ENCODE data around the gene TSGA10IP.
"Not testable (repeated sequence)": the region's sequence is repeated elsewhere in the genome, so short reads cannot be mapped to it uniquely, and the experiment has no call there.

The TSGA10IP gene

DNA sequence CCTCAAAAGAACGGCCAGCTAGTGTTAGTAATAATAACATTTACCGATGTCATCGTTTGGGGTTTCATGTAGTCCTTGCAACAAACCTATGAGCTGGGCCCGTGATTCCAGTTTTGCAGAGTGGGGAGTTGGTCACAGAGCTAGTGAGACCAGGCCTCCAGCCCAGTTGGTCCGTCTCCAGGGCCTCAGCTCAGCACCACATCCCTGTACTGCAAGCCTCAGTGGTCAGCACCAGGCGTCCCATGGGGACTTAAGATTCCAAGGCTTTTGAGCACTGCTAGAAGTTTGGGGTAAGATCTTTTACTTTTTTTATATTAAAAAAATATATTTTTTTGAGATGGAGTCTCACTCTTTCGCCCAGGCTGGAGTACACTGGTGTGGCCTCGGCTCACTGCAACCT, 1.1 kb upstream of the TSGA10IP start:
- TF ChIP-seq PAX5 (IDR thresholded peaks at IDR 0.05; ENCODE audit: insufficient read depth, low read length, severe bottlenecking) (no peak), POU2F2 (IDR thresholded peaks at IDR 0.05; ENCODE audit: low read depth, low read length) (no peak), POLR2AphosphoS5 (IDR thresholded peaks at IDR 0.05; ENCODE audit: low read depth, low read length) (no peak)
- FAIRE-seq, result no peak
- DNase-seq (ENCODE audit: insufficient read length, low spot score), result no peak

DNA sequence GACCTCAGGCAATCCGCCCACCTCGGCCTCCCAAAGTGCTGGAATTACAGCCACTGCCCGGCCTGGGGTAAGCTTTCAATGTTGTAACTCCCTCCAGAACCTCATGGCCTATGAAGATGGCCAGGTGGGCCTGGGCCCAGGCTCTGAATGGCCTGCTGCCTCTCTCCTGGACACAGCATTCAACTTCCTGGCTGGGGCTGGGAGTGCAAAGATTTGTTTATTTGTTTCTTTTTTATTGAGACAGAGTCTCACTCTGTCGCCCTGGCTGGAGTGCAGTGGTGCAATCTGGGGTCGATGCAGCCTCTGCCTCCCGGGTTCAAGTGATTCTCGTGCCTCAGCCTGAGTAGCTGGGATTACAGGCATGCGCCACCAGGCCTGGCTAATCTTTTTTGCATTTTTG, 513 bp upstream of the TSGA10IP start:
- DNase-seq (ENCODE audit: insufficient read length, low spot score) (no peak), FAIRE-seq (no peak)
- TF ChIP-seq POLR2A (IDR thresholded peaks at IDR 0.05; ENCODE audit: low read depth, low read length) (no peak), POU2F2 (IDR thresholded peaks at IDR 0.05; ENCODE audit: low read depth, low read length) (no peak)

GRCh38 chr11:65945941-65946558, 770 bp downstream of the TSGA10IP start:
- TF ChIP-seq POLR2A (IDR thresholded peaks at IDR 0.05; ENCODE audit: low read depth, low read length), result no peak
- DNase-seq (ENCODE audit: insufficient read length, low spot score) (no peak), FAIRE-seq (no peak)

GRCh38 chr11:65946655-65947054, 1.4 kb downstream of the TSGA10IP start:
- no peak for FAIRE-seq
- DNase-seq (ENCODE audit: insufficient read length, low spot score), result no peak
- no peak for TF ChIP-seq POU2F2 (IDR thresholded peaks at IDR 0.05; ENCODE audit: low read depth, low read length)
- TF ChIP-seq POLR2AphosphoS5 (IDR thresholded peaks at IDR 0.05; ENCODE audit: low read depth, low read length), result no peak
- TF ChIP-seq POLR2A (IDR thresholded peaks at IDR 0.05; ENCODE audit: low read depth, low read length), result no peak
- TF ChIP-seq PAX5 (IDR thresholded peaks at IDR 0.05; ENCODE audit: insufficient read depth, low read length, severe bottlenecking), result no peak
- no peak for TF ChIP-seq SPI1 (IDR thresholded peaks at IDR 0.05; ENCODE audit: low read depth, low read length)
- no peak for TF ChIP-seq TAF1 (IDR thresholded peaks at IDR 0.05; ENCODE audit: low read depth, low read length)

GRCh38 chr11:65947133-65947532, 1.9 kb downstream of the TSGA10IP start:
- DNase-seq (ENCODE audit: insufficient read length, low spot score), result no peak
- no peak for TF ChIP-seq TAF1 (IDR thresholded peaks at IDR 0.05; ENCODE audit: low read depth, low read length)
- no peak for TF ChIP-seq SPI1 (IDR thresholded peaks at IDR 0.05; ENCODE audit: low read depth, low read length)
- TF ChIP-seq POU2F2 (IDR thresholded peaks at IDR 0.05; ENCODE audit: low read depth, low read length), result no peak
- TF ChIP-seq POLR2A (IDR thresholded peaks at IDR 0.05; ENCODE audit: low read depth, low read length), result no peak
- TF ChIP-seq POLR2AphosphoS5 (IDR thresholded peaks at IDR 0.05; ENCODE audit: low read depth, low read length), result no peak
- no peak for TF ChIP-seq PAX5 (IDR thresholded peaks at IDR 0.05; ENCODE audit: insufficient read depth, low read length, severe bottlenecking)
- FAIRE-seq, result no peak

GRCh38 chr11:65947603-65948125, 2.4 kb downstream of the TSGA10IP start:
- DNase-seq (ENCODE audit: insufficient read length, low spot score) (no peak), FAIRE-seq (no peak)
- no peak for TF ChIP-seq PAX5 (IDR thresholded peaks at IDR 0.05; ENCODE audit: insufficient read depth, low read length, severe bottlenecking)
- TF ChIP-seq POU2F2 (IDR thresholded peaks at IDR 0.05; ENCODE audit: low read depth, low read length), result no peak
- TF ChIP-seq POLR2AphosphoS5 (IDR thresholded peaks at IDR 0.05; ENCODE audit: low read depth, low read length), result no peak
- no peak for TF ChIP-seq TAF1 (IDR thresholded peaks at IDR 0.05; ENCODE audit: low read depth, low read length)
- no peak for TF ChIP-seq POLR2A (IDR thresholded peaks at IDR 0.05; ENCODE audit: low read depth, low read length)
- TF ChIP-seq SPI1 (IDR thresholded peaks at IDR 0.05; ENCODE audit: low read depth, low read length), result no peak

DNA sequence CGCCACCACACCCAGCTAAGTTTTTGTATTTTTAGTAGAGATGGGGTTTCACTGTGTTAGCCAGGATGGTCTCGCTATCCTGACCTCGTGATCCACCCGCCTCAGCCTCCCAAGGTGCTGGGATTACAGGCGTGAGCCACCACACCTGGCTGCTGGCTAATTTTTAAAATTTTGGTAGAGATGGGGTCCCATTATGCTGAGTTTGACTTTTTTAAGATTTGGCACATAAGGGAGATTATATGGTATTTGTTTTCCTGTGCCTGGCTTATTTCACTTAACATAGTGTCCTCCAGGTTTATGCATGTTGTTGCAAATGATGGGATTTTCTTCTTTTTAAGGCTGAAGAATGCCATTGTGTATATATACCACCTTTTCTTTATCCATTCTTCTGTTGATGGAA, 5.4 kb downstream of the TSGA10IP start:
- not testable (repeated sequence) for FAIRE-seq; DNase-seq (ENCODE audit: insufficient read length, low spot score)

- not testable (repeated sequence) for DNase-seq (ENCODE audit: insufficient read length, low spot score); FAIRE-seq
These were observed 6.4 kb downstream of the TSGA10IP start for GRCh38 chr11:65951641-65952040.

DNA sequence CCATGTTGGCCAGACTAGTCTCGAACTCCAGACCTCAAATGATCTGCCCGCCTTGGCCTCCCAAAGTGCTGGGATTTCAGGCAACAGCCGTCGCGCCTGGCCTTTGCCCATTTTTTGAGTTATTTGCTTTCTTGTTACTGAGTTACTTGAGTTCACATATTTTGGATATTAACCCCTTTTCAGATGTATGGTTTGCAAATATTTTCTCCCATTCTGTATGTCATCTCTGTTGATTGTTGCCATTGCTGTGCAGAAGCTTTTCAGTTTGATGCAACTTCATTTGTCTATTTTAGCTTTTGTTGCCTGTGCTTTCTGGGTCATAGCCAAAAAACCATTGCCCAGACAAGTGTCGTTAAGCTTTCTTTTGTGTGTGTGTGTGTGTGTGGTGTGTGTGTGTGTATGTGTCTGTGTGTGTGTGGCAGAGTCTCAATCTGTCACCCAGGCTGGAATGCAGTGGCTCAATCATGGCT, 6.8 kb downstream of the TSGA10IP start:
- TF ChIP-seq POU2F2 (IDR thresholded peaks at IDR 0.05; ENCODE audit: low read depth, low read length) (no peak), TAF1 (IDR thresholded peaks at IDR 0.05; ENCODE audit: low read depth, low read length) (no peak), SPI1 (IDR thresholded peaks at IDR 0.05; ENCODE audit: low read depth, low read length) (no peak), POLR2AphosphoS5 (IDR thresholded peaks at IDR 0.05; ENCODE audit: low read depth, low read length) (no peak), PAX5 (IDR thresholded peaks at IDR 0.05; ENCODE audit: insufficient read depth, low read length, severe bottlenecking) (no peak), POLR2A (IDR thresholded peaks at IDR 0.05; ENCODE audit: low read depth, low read length) (no peak)
- DNase-seq (ENCODE audit: insufficient read length, low spot score), result no peak
- no peak for FAIRE-seq

DNA sequence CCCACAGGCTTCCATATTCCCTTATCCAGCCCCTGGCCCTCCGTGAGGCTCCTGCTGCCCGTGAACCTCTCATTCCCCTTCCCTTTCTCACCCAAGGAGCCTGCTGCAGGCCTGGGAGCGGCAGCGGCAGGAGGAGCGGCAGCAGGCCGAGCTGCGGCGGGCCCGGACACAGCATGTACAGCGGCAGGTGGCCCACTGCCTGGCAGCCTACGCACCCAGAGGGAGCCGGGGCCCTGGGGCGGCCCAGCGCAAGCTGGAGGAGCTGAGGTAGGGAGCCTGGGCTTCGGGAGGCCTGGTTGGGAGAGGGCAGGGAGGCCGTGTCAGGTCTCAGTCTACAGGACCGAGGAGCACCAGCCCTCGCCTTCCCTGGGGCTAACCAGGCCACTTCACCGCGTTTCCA, 8.2 kb downstream of the TSGA10IP start:
- DNase-seq (ENCODE audit: insufficient read length, low spot score), result no peak
- TF ChIP-seq POLR2AphosphoS5 (IDR thresholded peaks at IDR 0.05; ENCODE audit: low read depth, low read length) (no peak), TAF1 (IDR thresholded peaks at IDR 0.05; ENCODE audit: low read depth, low read length) (no peak), PAX5 (IDR thresholded peaks at IDR 0.05; ENCODE audit: insufficient read depth, low read length, severe bottlenecking) (no peak), POLR2A (IDR thresholded peaks at IDR 0.05; ENCODE audit: low read depth, low read length) (no peak), POU2F2 (IDR thresholded peaks at IDR 0.05; ENCODE audit: low read depth, low read length) (no peak), SPI1 (IDR thresholded peaks at IDR 0.05; ENCODE audit: low read depth, low read length) (no peak)
- no peak for FAIRE-seq

GRCh38 chr11:65954771-65955170, 9.5 kb downstream of the TSGA10IP start:
- FAIRE-seq (no peak), DNase-seq (ENCODE audit: insufficient read length, low spot score) (no peak)
- TF ChIP-seq POLR2AphosphoS5 (IDR thresholded peaks at IDR 0.05; ENCODE audit: low read depth, low read length) (no peak), POLR2A (IDR thresholded peaks at IDR 0.05; ENCODE audit: low read depth, low read length) (no peak), SPI1 (IDR thresholded peaks at IDR 0.05; ENCODE audit: low read depth, low read length) (no peak), PAX5 (IDR thresholded peaks at IDR 0.05; ENCODE audit: insufficient read depth, low read length, severe bottlenecking) (no peak), POU2F2 (IDR thresholded peaks at IDR 0.05; ENCODE audit: low read depth, low read length) (no peak), TAF1 (IDR thresholded peaks at IDR 0.05; ENCODE audit: low read depth, low read length) (no peak)

Data from GM12891 (cell line).